Vagina (tissue), 2 donors: ENCODE results near the gene MRPL54. TPM values are rescaled to one million over a fixed set of nuclear protein-coding genes. Genes with fewer than 3 reads are reported as not detected.

ENCODE experiments used
- DNase-seq, 2 donors: peaks; one replicate each; pipeline ENCODE4 v3.0.0-alpha.2; 2017; ENCODE audit errors: extremely low spot score in 2 of 2
- H3K27ac ChIP-seq: fragments of 200-600 bp; sonication (generic); one replicate; pipeline ENCODE4 v1.5.1; 2019
- H3K27me3 ChIP-seq: fragments of 200-600 bp; sonication (generic); one replicate; pipeline ENCODE4 v1.5.1; 2019
- H3K36me3 ChIP-seq, 2 donors: fragments of 200-600 bp; sonication (generic); one replicate each; pipeline ENCODE4 v1.5.1; 2017 to 2019
- H3K4me1 ChIP-seq: fragments of 200-600 bp; sonication (generic); one replicate; pipeline ENCODE4 v1.5.1; 2019
- H3K4me3 ChIP-seq, 2 donors: fragments of 200-600 bp; sonication (generic); 1 replicate in 1 of 2; 2 replicates in 1 of 2; pipeline ENCODE4 v1.5.1; 2016 to 2019
- H3K9me3 ChIP-seq: fragments of 200-600 bp; sonication (generic); one replicate; pipeline ENCODE4 v1.5.1; 2019
- CTCF ChIP-seq, 3 experiments: fragments of 450-650 bp in 2 of 3; fragments of 200-600 bp in 1 of 3; sonication (generic) in 1 of 3; IDR thresholded peaks; one replicate each; pipeline ENCODE4 v1.5.1; 2017 to 2019; ENCODE audit warnings: antibody characterized with exemption in 3 of 3, mild to moderate bottlenecking in 2 of 3, moderate library complexity in 2 of 3
- POLR2A ChIP-seq, 2 donors: fragments of 450-650 bp; IDR thresholded peaks; one replicate each; pipeline ENCODE4 v1.6.1; 2017; ENCODE audit warnings: antibody characterized with exemption in 2 of 2, mild to moderate bottlenecking in 2 of 2, moderate library complexity in 2 of 2
- POLR2AphosphoS5 ChIP-seq, 2 donors: sonication (generic); formaldehyde crosslinking; IDR thresholded peaks; one replicate each; pipeline ENCODE4 v1.9.0; 2017; ENCODE audit warnings: antibody characterized with exemption in 2 of 2, mild to moderate bottlenecking in 2 of 2, low read depth in 1 of 2; ENCODE audit not compliant: insufficient read depth in 1 of 2
- intact Hi-C: fragments of 100-400 bp; cut with DNase I; formaldehyde crosslinking; loops from one replicate; pipeline ENCODE4 v1.15.1; 2023
- total RNA-seq: library from RNA; depleted of rRNA; stranded (reverse); fragments of >200 nt; gene quantifications from one replicate; pipeline ENCODE4 v1.2.3, GENCODE V29; 2016

MRPL54 gene
- total RNA-seq, 1 donor from 2014 or later: 30.4 TPM

- Histone ChIP-seq H3K4me3 (no peak overlapping the region), H3K27me3 (no peaks in the 10 kb centered on the region), H3K27ac (no peak overlapping the region), H3K9me3 (no peaks in the 10 kb centered on the region), H3K4me1 (no peaks in the 10 kb centered on the region), H3K36me3 (no peaks in the 10 kb centered on the region)
- intact Hi-C loops: no loop called here
- no peak for DNase-seq
- TF ChIP-seq CTCF (IDR thresholded peaks at IDR 0.05): no peak
- TF ChIP-seq POLR2A (IDR thresholded peaks at IDR 0.05): no peak
- TF ChIP-seq POLR2AphosphoS5 (IDR thresholded peaks at IDR 0.05; ENCODE audit: insufficient read depth in 1 of 2, low read depth in 1 of 2): no peak
Observed at GRCh38 chr19:3775374-3775711, 12.9 kb downstream of the MRPL54 start.

- intact Hi-C loops: no loop called here
- Histone ChIP-seq H3K27me3 (no peaks in the 10 kb centered on the region), H3K9me3 (no peaks in the 10 kb centered on the region), H3K27ac (no peak overlapping the region), H3K36me3 (no peaks in the 10 kb centered on the region), H3K4me3 (no peak overlapping the region), H3K4me1 (no peaks in the 10 kb centered on the region)
- no peak for DNase-seq
- TF ChIP-seq CTCF (IDR thresholded peaks at IDR 0.05) (no peak), POLR2AphosphoS5 (IDR thresholded peaks at IDR 0.05; ENCODE audit: insufficient read depth in 1 of 2, low read depth in 1 of 2) (no peak), POLR2A (IDR thresholded peaks at IDR 0.05) (no peak)
Observed at GRCh38 chr19:3775831-3776230, 13.3 kb downstream of the MRPL54 start.

- no peaks in the 10 kb centered on the region for H3K27me3 ChIP-seq
- peaks cover 4% of the 10 kb centered on the region for H3K9me3 ChIP-seq
- no peaks in the 10 kb centered on the region for H3K36me3 ChIP-seq
- no peaks in the 10 kb centered on the region for H3K4me1 ChIP-seq
- intact Hi-C loops: no loop called here
- no peak for DNase-seq
- TF ChIP-seq CTCF (IDR thresholded peaks at IDR 0.05): no peak
- no peak for TF ChIP-seq POLR2AphosphoS5 (IDR thresholded peaks at IDR 0.05; ENCODE audit: insufficient read depth in 1 of 2, low read depth in 1 of 2)
- no peak for TF ChIP-seq POLR2A (IDR thresholded peaks at IDR 0.05)
- H3K27ac ChIP-seq: no peak overlapping the region
- no peak overlapping the region for H3K4me3 ChIP-seq
Observed at GRCh38 chr19:3776479-3777040, 14.1 kb downstream of the MRPL54 start.

- TF ChIP-seq CTCF (IDR thresholded peaks at IDR 0.05) (no peak), POLR2AphosphoS5 (IDR thresholded peaks at IDR 0.05; ENCODE audit: insufficient read depth in 1 of 2, low read depth in 1 of 2) (no peak), POLR2A (IDR thresholded peaks at IDR 0.05) (no peak)
- H3K4me3 ChIP-seq: no peak overlapping the region
- no peaks in the 10 kb centered on the region for H3K27me3 ChIP-seq
- no peak overlapping the region for H3K27ac ChIP-seq
- H3K4me1 ChIP-seq: no peaks in the 10 kb centered on the region
- intact Hi-C loops: no loop called here
- peak in 1 of 2 donors; percentile 82 for DNase-seq
- H3K9me3 ChIP-seq: peaks cover 10% of the 10 kb centered on the region
- no peaks in the 10 kb centered on the region for H3K36me3 ChIP-seq
Observed at GRCh38 chr19:3778104-3778867, 15.8 kb downstream of the MRPL54 start.
